HFF-Myc (cell line): ENCODE data around the gene DDX56.

Experiments used
- DNase-seq: peaks from one replicate; pipeline ENCODE4 v3.0.0-alpha.2; 2011; ENCODE audit warnings: low read depth; ENCODE audit errors: extremely low read depth
- H3K4me3 ChIP-seq: replicated peaks from 2 replicates; pipeline ENCODE4 v1.5.1; 2011; ENCODE audit warnings: low read depth, mild to moderate bottlenecking, control low read depth, low read length
- CTCF ChIP-seq: IDR thresholded peaks from 2 replicates; pipeline ENCODE4 v1.5.1; 2012; ENCODE audit warnings: mild to moderate bottlenecking, low read depth, low read length, control low read depth; ENCODE audit errors: missing control alignments

The DDX56 gene

GRCh38 chr7:44539669-44540506, 33.8 kb downstream of the DDX56 start:
- DNase-seq = no peak
- no peak overlapping the region for H3K4me3 ChIP-seq
- TF ChIP-seq CTCF = no peak

- no peak for DNase-seq
- no peak for TF ChIP-seq CTCF
- H3K4me3 ChIP-seq = no peak overlapping the region
Measured at GRCh38 chr7:44538798-44539668, 34.7 kb downstream of the DDX56 start.

GRCh38 chr7:44538093-44538797, 35.5 kb downstream of the DDX56 start:
- no peak overlapping the region for H3K4me3 ChIP-seq
- DNase-seq = no peak
- no peak for TF ChIP-seq CTCF

GRCh38 chr7:44537442-44537841, 36.3 kb downstream of the DDX56 start:
- no peak for DNase-seq
- no peak for TF ChIP-seq CTCF
- no peak overlapping the region for H3K4me3 ChIP-seq

- no peak for DNase-seq
- H3K4me3 ChIP-seq = no peak overlapping the region
- no peak for TF ChIP-seq CTCF
Measured at GRCh38 chr7:44536090-44536489, 37.6 kb downstream of the DDX56 start.

- no peak for DNase-seq
- TF ChIP-seq CTCF = no peak
- no peak overlapping the region for H3K4me3 ChIP-seq
Measured at GRCh38 chr7:44535348-44536064, 38.2 kb downstream of the DDX56 start.
